ENCODE results near the gene DLD.

DNA sequence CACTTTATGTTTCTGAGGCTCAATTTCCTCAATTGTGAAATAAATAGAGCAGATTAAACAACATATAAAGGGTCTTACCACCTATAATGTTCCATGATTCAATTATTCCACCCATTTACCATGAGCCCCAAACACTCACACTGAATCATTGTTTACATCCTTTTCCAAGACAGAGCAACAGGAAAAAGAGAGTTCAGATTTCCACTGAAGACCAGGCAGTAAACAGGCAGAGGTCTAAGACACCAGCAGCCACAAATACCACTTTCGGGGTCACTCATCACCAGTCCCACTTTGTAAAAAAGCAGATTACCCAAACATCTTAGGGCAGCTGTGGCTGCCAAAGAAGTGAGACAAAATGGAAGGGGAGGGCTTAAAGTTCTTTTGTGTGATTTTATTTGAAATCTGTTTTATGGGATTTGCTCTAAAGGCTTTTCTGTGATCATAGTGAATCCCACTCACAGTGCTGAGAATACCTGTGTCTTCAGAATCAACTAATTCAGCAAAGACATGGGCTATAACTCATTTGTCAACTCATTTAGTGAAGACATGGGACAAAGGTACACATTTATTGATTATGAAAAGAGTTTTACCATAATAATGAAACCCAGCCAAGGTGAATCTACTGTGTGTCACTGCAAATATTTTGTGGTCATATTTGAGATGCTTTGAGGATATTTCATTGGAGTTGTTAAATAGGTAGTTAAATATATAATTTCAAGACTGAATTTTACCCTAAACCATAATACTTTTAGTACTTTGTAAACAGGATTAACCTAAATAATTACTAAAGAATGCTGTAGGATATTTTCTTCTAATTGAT lies 24.8 kb upstream of the DLD start:
- TF ChIP-seq HDAC1 (IDR thresholded peaks at IDR 0.05) (no peak), POU5F1 (IDR thresholded peaks at IDR 0.05; ENCODE audit: borderline replicate concordance, low read depth, low read length, partially characterized antibody) (no peak), U2AF1 (optimal IDR thresholded peaks at IDR 0.05; ENCODE audit: low read depth, low read length) (no peak), TBP (optimal IDR thresholded peaks at IDR 0.05; ENCODE audit: low read depth, low read length) (no peak), ELF1 (tag; IDR thresholded peaks at IDR 0.05) (no peak), TCF7 (IDR thresholded peaks at IDR 0.05; ENCODE audit: borderline replicate concordance) (no peak), TCFL5 (CRISPR knock-in tag; conservative IDR thresholded peaks at IDR 0.05) (no peak), ZNF263 (CRISPR knock-in tag; IDR thresholded peaks at IDR 0.05; ENCODE audit: borderline replicate concordance) (no peak), DNMT1 (IDR thresholded peaks at IDR 0.05) (no peak), HMGN3 (IDR thresholded peaks at IDR 0.05; ENCODE audit: borderline replicate concordance, extremely low read depth, insufficient read length, low read depth, low read length) (no peak)
- TF ChIP-seq, protein P1, sequence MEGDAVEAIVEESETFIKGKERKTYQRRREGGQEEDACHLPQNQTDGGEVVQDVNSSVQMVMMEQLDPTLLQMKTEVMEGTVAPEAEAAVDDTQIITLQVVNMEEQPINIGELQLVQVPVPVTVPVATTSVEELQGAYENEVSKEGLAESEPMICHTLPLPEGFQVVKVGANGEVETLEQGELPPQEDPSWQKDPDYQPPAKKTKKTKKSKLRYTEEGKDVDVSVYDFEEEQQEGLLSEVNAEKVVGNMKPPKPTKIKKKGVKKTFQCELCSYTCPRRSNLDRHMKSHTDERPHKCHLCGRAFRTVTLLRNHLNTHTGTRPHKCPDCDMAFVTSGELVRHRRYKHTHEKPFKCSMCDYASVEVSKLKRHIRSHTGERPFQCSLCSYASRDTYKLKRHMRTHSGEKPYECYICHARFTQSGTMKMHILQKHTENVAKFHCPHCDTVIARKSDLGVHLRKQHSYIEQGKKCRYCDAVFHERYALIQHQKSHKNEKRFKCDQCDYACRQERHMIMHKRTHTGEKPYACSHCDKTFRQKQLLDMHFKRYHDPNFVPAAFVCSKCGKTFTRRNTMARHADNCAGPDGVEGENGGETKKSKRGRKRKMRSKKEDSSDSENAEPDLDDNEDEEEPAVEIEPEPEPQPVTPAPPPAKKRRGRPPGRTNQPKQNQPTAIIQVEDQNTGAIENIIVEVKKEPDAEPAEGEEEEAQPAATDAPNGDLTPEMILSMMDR (IDR thresholded peaks at IDR 0.05 in 2 of 3, conservative IDR thresholded peaks at IDR 0.05 in 1 of 3; ENCODE audit: insufficient read depth in 2 of 3, low read depth in 1 of 3, low read length in 3 of 3), result no peak
